ENCODE results near the gene MYD88.

GRCh38 chr3:38164643-38164951 lies 26.1 kb downstream of the MYD88 start:
- TF ChIP-seq CTCF (IDR thresholded peaks at IDR 0.05; ENCODE audit: insufficient read depth, low read length, poor library complexity, severe bottlenecking) = no peak
- no peak for TF ChIP-seq EZH2phosphoT487 (conservative IDR thresholded peaks at IDR 0.05; ENCODE audit: low read length)
